ENCODE data around the gene SETD3.

The SETD3 gene

GRCh38 chr14:99391671-99392070, 89.0 kb downstream of the SETD3 start:
- H3K4me3 ChIP-seq (replicated peaks in 1 of 2; ENCODE audit: low read depth in 2 of 2, low read length in 2 of 2): no peak overlapping the region
- no peak for TF ChIP-seq CTCF (IDR thresholded peaks at IDR 0.05; ENCODE audit: low read depth, low read length)
- peak in 1 of 2 donors; percentile 7 for DNase-seq (ENCODE audit: low read depth in 2 of 2)

- H3K4me3 ChIP-seq (replicated peaks in 1 of 2; ENCODE audit: low read depth in 2 of 2, low read length in 2 of 2): no peak overlapping the region
- TF ChIP-seq CTCF (IDR thresholded peaks at IDR 0.05; ENCODE audit: low read depth, low read length): peak; percentile 88
- DNase-seq (ENCODE audit: low read depth in 2 of 2): peak; percentile 37 to 38
Observed at GRCh38 chr14:99389174-99389826, 91.4 kb downstream of the SETD3 start.

GRCh38 chr14:99388286-99388685, 92.4 kb downstream of the SETD3 start:
- TF ChIP-seq CTCF (IDR thresholded peaks at IDR 0.05; ENCODE audit: low read depth, low read length): no peak
- no peak overlapping the region for H3K4me3 ChIP-seq (replicated peaks in 1 of 2; ENCODE audit: low read depth in 2 of 2, low read length in 2 of 2)
- DNase-seq (ENCODE audit: low read depth in 2 of 2): no peak

- H3K4me3 ChIP-seq (replicated peaks in 1 of 2; ENCODE audit: low read depth in 2 of 2, low read length in 2 of 2): no peak overlapping the region
- no peak for DNase-seq (ENCODE audit: low read depth in 2 of 2)
- no peak for TF ChIP-seq CTCF (IDR thresholded peaks at IDR 0.05; ENCODE audit: low read depth, low read length)
Observed at GRCh38 chr14:99387880-99388279, 92.8 kb downstream of the SETD3 start.

GRCh38 chr14:99384450-99385417, 95.9 kb downstream of the SETD3 start:
- DNase-seq (ENCODE audit: low read depth in 2 of 2): no peak
- H3K4me3 ChIP-seq (replicated peaks in 1 of 2; ENCODE audit: low read depth in 2 of 2, low read length in 2 of 2): no peak overlapping the region
- no peak for TF ChIP-seq CTCF (IDR thresholded peaks at IDR 0.05; ENCODE audit: low read depth, low read length)

GRCh38 chr14:99383472-99384449, 96.9 kb downstream of the SETD3 start:
- no peak for TF ChIP-seq CTCF (IDR thresholded peaks at IDR 0.05; ENCODE audit: low read depth, low read length)
- no peak for DNase-seq (ENCODE audit: low read depth in 2 of 2)
- no peak overlapping the region for H3K4me3 ChIP-seq (replicated peaks in 1 of 2; ENCODE audit: low read depth in 2 of 2, low read length in 2 of 2)
